PC-3 (cell line): ENCODE data around the gene HDGFL2. TPM values are rescaled to one million over a fixed set of nuclear protein-coding genes. Genes with fewer than 3 reads are reported as not detected.
A peak's percentile ranks its signal among the peaks of the same experiment; 100 is the strongest.

Experiments used
- ATAC-seq: fragments of 200-7000 bp; cut with Tn5 transposase; 2 replicates; pipeline ENCODE4 v1.9.1; 2020; ENCODE audit warnings: mild to moderate bottlenecking, moderate library complexity
- BruUV-seq: library from RNA; stranded (reverse); fragments of 400-500 nt; replicated peaks from 2 replicates; lab custom pipeline; 2021; lab: Mats Ljungman, UMichigan
- CTCF ChIA-PET: fragments of 300-600 bp; sonication (Branson Sonifier 250); formaldehyde crosslinking; loops from one replicate; lab custom pipeline; 2022; ENCODE audit warnings: antibody characterized with exemption; lab: Charles Lee
- POLR2A ChIA-PET: fragments of 300-600 bp; sonication (Branson Sonifier 250); formaldehyde crosslinking; loops from one replicate; lab custom pipeline; 2022; ENCODE audit warnings: antibody characterized with exemption; ENCODE audit not compliant: unreplicated experiment; lab: Charles Lee
- DNase-seq: peaks from one replicate; pipeline ENCODE4 v3.0.0-alpha.2; 2015
- H2AFZ ChIP-seq: fragments of 300-600 bp; sonication (generic); 2 replicates; pipeline ENCODE4 v1.6.0; 2016; ENCODE audit warnings: antibody characterized with exemption, low read length
- H3F3A ChIP-seq: fragments of 300-600 bp; sonication (generic); one replicate; pipeline ENCODE4 v1.6.0; 2017; ENCODE audit warnings: antibody characterized with exemption, low read length, control low read depth, mild to moderate bottlenecking; ENCODE audit not compliant: unreplicated experiment
- H3K27ac ChIP-seq: fragments of 300-600 bp; sonication (generic); 2 replicates; pipeline ENCODE4 v1.5.1; 2016; ENCODE audit warnings: mild to moderate bottlenecking, low read length
- H3K27me3 ChIP-seq: fragments of 300-600 bp; sonication (generic); 2 replicates; pipeline ENCODE4 v1.6.1; 2016; ENCODE audit warnings: low read length, mixed read lengths
- H3K36me3 ChIP-seq: fragments of 300-600 bp; sonication (generic); 2 replicates; pipeline ENCODE4 v1.6.1; 2016; ENCODE audit warnings: low read depth, mixed run types, low read length, mixed read lengths
- H3K4me1 ChIP-seq: fragments of 300-600 bp; sonication (generic); 2 replicates; pipeline ENCODE4 v1.5.1; 2016; ENCODE audit warnings: low read length; ENCODE audit not compliant: insufficient read depth
- H3K4me2 ChIP-seq: fragments of 300-600 bp; sonication (generic); 2 replicates; pipeline ENCODE4 v1.6.0; 2016; ENCODE audit warnings: low read length
- H3K4me3 ChIP-seq: fragments of 300-600 bp; sonication (generic); 2 replicates; pipeline ENCODE4 v1.5.1; 2016; ENCODE audit warnings: mild to moderate bottlenecking, low read length, mixed read lengths
- H3K79me2 ChIP-seq: fragments of 300-600 bp; sonication (generic); 2 replicates; pipeline ENCODE4 v1.6.1; 2017; ENCODE audit warnings: low read length, mixed read lengths
- H3K9ac ChIP-seq: fragments of 300-600 bp; sonication (generic); 2 replicates; pipeline ENCODE4 v1.6.0; 2016; ENCODE audit warnings: mild to moderate bottlenecking, low read length
- H3K9me2 ChIP-seq: fragments of 300-600 bp; sonication (generic); replicated peaks from 2 replicates; pipeline ENCODE4 v1.6.1; 2016; ENCODE audit warnings: mixed run types, low read length, mixed read lengths
- H3K9me3 ChIP-seq: fragments of 300-600 bp; sonication (generic); 2 replicates; pipeline ENCODE4 v1.6.1; 2016; ENCODE audit warnings: low read length, mixed read lengths
- H4K20me1 ChIP-seq: fragments of 300-600 bp; sonication (generic); 2 replicates; pipeline ENCODE4 v1.6.1; 2016; ENCODE audit warnings: low read length, mixed read lengths
- EZH2 ChIP-seq: fragments of 300-600 bp; sonication (generic); IDR thresholded peaks from one replicate; pipeline ENCODE4 v1.6.1; 2017; ENCODE audit warnings: antibody characterized with exemption, mild to moderate bottlenecking, low read length; ENCODE audit not compliant: unreplicated experiment
- EZH2phosphoT487 ChIP-seq: fragments of 300-600 bp; sonication (generic); IDR thresholded peaks from 2 replicates; pipeline ENCODE4 v1.6.1; 2018; ENCODE audit warnings: mild to moderate bottlenecking, antibody characterized with exemption, low read length, borderline replicate concordance
- intact Hi-C: fragments of 100-400 bp; cut with micrococcal nuclease; formaldehyde crosslinking; loops from 2 replicates; pipeline ENCODE4 v1.9.0; 2023
- total RNA-seq: library from RNA; depleted of rRNA; stranded (reverse); fragments of >200 nt; gene quantifications from 2 replicates; pipeline ENCODE4 v1.2.3, GENCODE V29; 2014
- TF ChIP-seq, protein P1 (sequence below): fragments of 300-600 bp; sonication (generic); conservative IDR thresholded peaks from 2 replicates; pipeline ENCODE4 v1.5.1; 2017; ENCODE audit warnings: antibody characterized with exemption, low read depth, mild to moderate bottlenecking, low read length

Gene HDGFL2
- total RNA-seq, 1 experiment from 2014 or later = 111 TPM

DNA sequence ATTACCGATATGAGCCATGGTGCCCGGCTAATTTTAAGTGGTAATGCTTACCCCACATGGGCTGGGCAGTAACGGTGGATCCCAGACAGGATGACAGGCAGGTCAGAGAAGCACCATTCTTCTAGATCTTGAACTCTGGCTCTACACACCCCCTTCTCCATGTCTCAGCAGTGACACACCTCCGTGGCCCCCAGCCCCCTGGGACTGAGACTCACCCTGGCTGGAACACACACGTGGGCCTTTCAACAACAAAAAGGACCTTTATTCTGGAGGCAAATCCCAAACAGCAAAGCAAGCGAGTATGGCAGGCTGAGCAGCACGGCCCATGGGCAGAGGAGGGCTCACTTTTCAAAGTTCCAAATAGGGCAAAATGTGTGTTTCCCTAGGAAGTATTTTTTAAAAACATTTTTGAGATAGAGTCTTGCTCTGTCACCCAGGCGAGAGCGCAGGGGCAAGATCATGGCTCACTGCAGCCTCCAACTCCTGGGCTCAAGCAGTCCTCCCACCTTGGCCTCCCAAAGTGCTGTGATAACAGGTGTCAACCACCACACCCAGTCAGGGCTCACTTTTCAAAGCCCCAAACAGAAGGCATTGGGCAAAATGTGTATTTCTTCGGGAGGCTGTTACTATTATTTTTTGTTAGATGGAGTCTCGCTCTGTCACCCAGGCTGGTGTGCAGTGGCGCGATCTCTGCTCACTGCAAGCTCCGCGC lies 50.4 kb downstream of the HDGFL2 start:
- Histone ChIP-seq H2AFZ (no peak overlapping the region), H3K4me1 (peaks cover 25% of the 10 kb centered on the region), H3K79me2 (no peaks in the 10 kb centered on the region), H3F3A (no peaks in the 10 kb centered on the region), H3K36me3 (no peaks in the 10 kb centered on the region), H3K4me2 (no peak overlapping the region), H3K27ac (no peak overlapping the region), H3K27me3 (no peaks in the 10 kb centered on the region), H3K9ac (no peak overlapping the region), H3K9me3 (no peaks in the 10 kb centered on the region), H3K4me3 (no peak overlapping the region), H3K9me2 (no peaks in the 10 kb centered on the region), H4K20me1 (no peaks in the 10 kb centered on the region)
- TF ChIP-seq EZH2phosphoT487 (no peak), EZH2 (no peak)
- TF ChIP-seq, protein P1, sequence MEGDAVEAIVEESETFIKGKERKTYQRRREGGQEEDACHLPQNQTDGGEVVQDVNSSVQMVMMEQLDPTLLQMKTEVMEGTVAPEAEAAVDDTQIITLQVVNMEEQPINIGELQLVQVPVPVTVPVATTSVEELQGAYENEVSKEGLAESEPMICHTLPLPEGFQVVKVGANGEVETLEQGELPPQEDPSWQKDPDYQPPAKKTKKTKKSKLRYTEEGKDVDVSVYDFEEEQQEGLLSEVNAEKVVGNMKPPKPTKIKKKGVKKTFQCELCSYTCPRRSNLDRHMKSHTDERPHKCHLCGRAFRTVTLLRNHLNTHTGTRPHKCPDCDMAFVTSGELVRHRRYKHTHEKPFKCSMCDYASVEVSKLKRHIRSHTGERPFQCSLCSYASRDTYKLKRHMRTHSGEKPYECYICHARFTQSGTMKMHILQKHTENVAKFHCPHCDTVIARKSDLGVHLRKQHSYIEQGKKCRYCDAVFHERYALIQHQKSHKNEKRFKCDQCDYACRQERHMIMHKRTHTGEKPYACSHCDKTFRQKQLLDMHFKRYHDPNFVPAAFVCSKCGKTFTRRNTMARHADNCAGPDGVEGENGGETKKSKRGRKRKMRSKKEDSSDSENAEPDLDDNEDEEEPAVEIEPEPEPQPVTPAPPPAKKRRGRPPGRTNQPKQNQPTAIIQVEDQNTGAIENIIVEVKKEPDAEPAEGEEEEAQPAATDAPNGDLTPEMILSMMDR = no peak
- ATAC-seq (no peak), DNase-seq (no peak)
- CTCF ChIA-PET = interaction anchor here (0.9 to 1.0 kb wide), 3 partner anchors 13 to 114 kb away, joined by 3 to 4 read pairs (median 4); no protein-coding TSS in a partner anchor
- intact Hi-C loops = no loop called here
- POLR2A ChIA-PET = no interaction called here
- BruUV-seq = no TSS peak

DNA sequence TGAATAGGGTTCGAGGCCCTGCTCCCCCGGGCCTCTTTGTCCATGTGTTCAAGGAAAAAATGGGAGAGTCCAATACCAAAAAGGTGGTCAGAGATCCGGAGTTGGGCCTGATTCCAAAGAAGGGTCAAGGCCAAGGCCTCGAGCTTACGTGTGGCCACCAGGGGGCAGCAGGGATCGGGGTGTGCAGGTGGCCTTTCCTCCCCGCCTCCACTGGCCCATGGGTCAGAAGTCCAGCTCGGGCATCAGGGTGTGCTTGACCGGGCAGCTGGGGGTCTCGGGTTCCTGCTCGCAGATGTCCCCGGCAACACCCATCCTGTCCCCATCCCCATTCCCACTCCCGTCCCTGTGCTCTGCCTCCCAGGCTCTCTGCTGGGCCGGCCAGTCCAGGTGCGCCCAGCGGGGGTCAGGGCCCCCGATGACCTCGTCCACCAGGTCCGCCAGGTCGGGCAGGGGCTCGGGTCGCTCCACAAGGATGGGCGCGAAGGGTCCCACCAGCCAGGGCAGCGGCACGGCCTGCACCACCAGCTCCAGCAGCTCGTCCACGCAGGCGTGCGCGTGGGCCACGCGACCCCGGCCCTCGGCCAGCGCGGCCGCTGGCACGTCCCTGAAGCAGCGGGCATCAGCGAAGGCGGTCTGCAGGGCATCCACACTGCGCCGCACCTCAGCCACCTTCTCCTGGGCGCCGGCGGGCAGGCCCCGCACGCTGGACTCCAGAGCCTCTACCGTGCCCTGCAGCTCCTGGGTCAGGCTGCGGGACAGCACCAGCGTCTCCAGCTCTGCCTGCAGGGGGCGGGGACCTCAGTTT lies 51.4 kb downstream of the HDGFL2 start:
- H2AFZ ChIP-seq = no peak overlapping the region
- no peaks in the 10 kb centered on the region for H3K9me2 ChIP-seq
- H3K4me3 ChIP-seq = no peak overlapping the region
- H4K20me1 ChIP-seq = no peaks in the 10 kb centered on the region
- no TSS peak for BruUV-seq
- no peaks in the 10 kb centered on the region for H3K27me3 ChIP-seq
- H3K36me3 ChIP-seq = no peaks in the 10 kb centered on the region
- ATAC-seq = no peak
- intact Hi-C loops = no loop called here
- H3K9me3 ChIP-seq = no peaks in the 10 kb centered on the region
- no peak overlapping the region for H3K9ac ChIP-seq
- H3K27ac ChIP-seq = no peak overlapping the region
- no peak for TF ChIP-seq EZH2
- TF ChIP-seq, protein P1 = peak; percentile 90
- no peak for TF ChIP-seq EZH2phosphoT487
- H3K79me2 ChIP-seq = no peaks in the 10 kb centered on the region
- POLR2A ChIA-PET = no interaction called here
- CTCF ChIA-PET = interaction anchor here (0.6 to 1.0 kb wide), 4 partner anchors 12 to 113 kb away, joined by 3 to 4 read pairs (median 4); no protein-coding TSS in a partner anchor
- H3K4me2 ChIP-seq = no peak overlapping the region
- DNase-seq = peak; percentile 61
- no peaks in the 10 kb centered on the region for H3F3A ChIP-seq
- peaks cover 16% of the 10 kb centered on the region for H3K4me1 ChIP-seq
